Measurements from ENCODE around the gene PREX1. TPM values are rescaled to one million over a fixed set of nuclear protein-coding genes. Genes with fewer than 3 reads are reported as not detected.
A peak's percentile ranks its signal among the peaks of the same experiment; 100 is the strongest.

Gene PREX1
- total and polyA plus RNA-seq, 2 donors (not counting 3 experiments of a cell fraction or from before 2014, with no cell fraction given) = 51.3 to 72.9 TPM

GRCh38 chr20:48813930-48814546 is 13.8 kb downstream of the PREX1 start:
- no peak for FAIRE-seq

GRCh38 chr20:48813446-48813747 is 14.4 kb downstream of the PREX1 start:
- DNase-seq (ENCODE audit: low read depth, low spot score) (peak; percentile 47), FAIRE-seq (no peak)
- Histone ChIP-seq H2AFZ (ENCODE audit: low read depth, low read length) (no peak overlapping the region), H3K4me2 (ENCODE audit: insufficient read depth, low read length) (no peak overlapping the region), H3K9me1 (replicated peaks; ENCODE audit: control insufficient read depth, extremely low read depth, insufficient read depth, low read length) (no peaks in the 10 kb centered on the region), H3K79me2 (ENCODE audit: control insufficient read depth, insufficient read depth, low read length) (peaks cover 96% of the 10 kb centered on the region), H3K36me3 (ENCODE audit: control insufficient read depth in 2 of 2, extremely low read depth in 1 of 2, insufficient read depth in 2 of 2, low read length in 2 of 2) (no peaks in the 10 kb centered on the region), H3K27me3 (ENCODE audit: control insufficient read depth in 2 of 2, insufficient read depth in 2 of 2, low read length in 2 of 2) (no peaks in the 10 kb centered on the region), H3K9ac (replicated peaks; ENCODE audit: extremely low read depth, insufficient read depth, low read length) (no peak overlapping the region), H4K20me1 (replicated peaks; ENCODE audit: control insufficient read depth, extremely low read depth, insufficient read depth, low read length) (no peaks in the 10 kb centered on the region), H3K4me1 (ENCODE audit: control insufficient read depth, extremely low read depth, insufficient read depth, low read length) (peaks cover 21% of the 10 kb centered on the region), H3K27ac (ENCODE audit: insufficient read depth, low read depth, low read length) (no peak overlapping the region), H3K9me3 (replicated peaks; ENCODE audit: control insufficient read depth, insufficient read depth, low read length) (no peaks in the 10 kb centered on the region), H3K4me3 (replicated peaks in 1 of 3; ENCODE audit: insufficient read depth in 1 of 3, low read depth in 1 of 3, low read length in 3 of 3) (no peak overlapping the region)
- CTCF ChIA-PET = interaction anchor here (0.8 to 1.4 kb wide), 2 partner anchors 62 to 156 kb away, joined by 3 to 5 read pairs; no protein-coding TSS in a partner anchor
- POLR2A ChIA-PET = no interaction called here
- dilution Hi-C loops (cut with MboI; ENCODE audit: extremely low pct_ligation_motif_present, low sequenced_read_pairs) = no loop called here
- intact Hi-C loops (cut with micrococcal nuclease) = no loop called here
- no TSS peak for BruUV-seq (replicated peaks)
- TF ChIP-seq, protein P1, sequence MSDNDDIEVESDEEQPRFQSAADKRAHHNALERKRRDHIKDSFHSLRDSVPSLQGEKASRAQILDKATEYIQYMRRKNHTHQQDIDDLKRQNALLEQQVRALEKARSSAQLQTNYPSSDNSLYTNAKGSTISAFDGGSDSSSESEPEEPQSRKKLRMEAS (IDR thresholded peaks at IDR 0.05; ENCODE audit: insufficient read depth, insufficient read length) = no peak
- TF ChIP-seq MYC (IDR thresholded peaks at IDR 0.05; ENCODE audit: low read depth, low read length) (no peak), FOS (IDR thresholded peaks at IDR 0.05; ENCODE audit: borderline replicate concordance, insufficient read depth, low read length) (no peak)

More at GRCh38 chr20:48813930-48814546, 13.8 kb downstream of the PREX1 start:
- Histone ChIP-seq H3K9me1 (replicated peaks; ENCODE audit: control insufficient read depth, extremely low read depth, insufficient read depth, low read length) (no peaks in the 10 kb centered on the region), H2AFZ (ENCODE audit: low read depth, low read length) (no peak overlapping the region), H3K4me2 (ENCODE audit: insufficient read depth, low read length) (no peak overlapping the region), H3K9me3 (replicated peaks; ENCODE audit: control insufficient read depth, insufficient read depth, low read length) (no peaks in the 10 kb centered on the region), H3K27me3 (ENCODE audit: control insufficient read depth in 2 of 2, insufficient read depth in 2 of 2, low read length in 2 of 2) (no peaks in the 10 kb centered on the region), H3K27ac (ENCODE audit: insufficient read depth, low read depth, low read length) (no peak overlapping the region), H3K4me3 (replicated peaks in 1 of 3; ENCODE audit: insufficient read depth in 1 of 3, low read depth in 1 of 3, low read length in 3 of 3) (no peak overlapping the region), H3K79me2 (ENCODE audit: control insufficient read depth, insufficient read depth, low read length) (peaks cover 96% of the 10 kb centered on the region), H3K36me3 (ENCODE audit: control insufficient read depth in 2 of 2, extremely low read depth in 1 of 2, insufficient read depth in 2 of 2, low read length in 2 of 2) (peaks cover 0 to 2% of the 10 kb centered on the region in 2 experiments), H3K9ac (replicated peaks; ENCODE audit: extremely low read depth, insufficient read depth, low read length) (no peak overlapping the region), H3K4me1 (ENCODE audit: control insufficient read depth, extremely low read depth, insufficient read depth, low read length) (peaks cover 28% of the 10 kb centered on the region), H4K20me1 (replicated peaks; ENCODE audit: control insufficient read depth, extremely low read depth, insufficient read depth, low read length) (no peaks in the 10 kb centered on the region)
- intact Hi-C loops (cut with micrococcal nuclease) (no loop called here), dilution Hi-C loops (cut with MboI; ENCODE audit: extremely low pct_ligation_motif_present, low sequenced_read_pairs) (no loop called here)
- ChIA-PET CTCF (interaction anchor here (0.9 kb wide), 1 partner anchor 156 kb away, joined by 4 read pairs; no protein-coding TSS in a partner anchor), POLR2A (no interaction called here)
- no peak for DNase-seq (ENCODE audit: low read depth, low spot score)
- no peak for TF ChIP-seq JUN (IDR thresholded peaks at IDR 0.05; ENCODE audit: borderline replicate concordance, insufficient read depth, insufficient read length, low read depth)
- TF ChIP-seq EZH2 (IDR thresholded peaks at IDR 0.05; ENCODE audit: borderline replicate concordance, low read depth, low read length, severe bottlenecking) = no peak
- TF ChIP-seq POLR2AphosphoS5 (IDR thresholded peaks at IDR 0.05; ENCODE audit: insufficient read depth, low read depth, low read length) = no peak
- BruUV-seq (replicated peaks) = no TSS peak
